ENCODE measurements around the gene BAX. TPM values are rescaled to one million over a fixed set of nuclear protein-coding genes. Genes with fewer than 3 reads are reported as not detected.
"Not testable (repeated sequence)": the region's sequence is repeated elsewhere in the genome, so short reads cannot be mapped to it uniquely, and the experiment has no call there.

BAX gene
- polyA plus RNA-seq (ENCODE audit: insufficient read length in 10 of 10), result 10 to 100 TPM; 32.8 to 56.5 (median 42.7) TPM
- long read RNA-seq, donor 1, transcript BAX-202 (6 exons, 793 nt), result major isoform, 7 of 7 reads
- long read RNA-seq, donor 1, partial matches to known transcripts, result 0 of 7 reads
- long read RNA-seq, donor 1, other reads (novel, unspliced or antisense), result 0 of 7 reads
- long read RNA-seq, donor 2, transcript BAX-202 (6 exons, 793 nt), result major isoform, 11 of 27 reads
- long read RNA-seq, donor 2, partial matches to known transcripts, result 16 of 27 reads
- long read RNA-seq, donor 2, other reads (novel, unspliced or antisense), result 0 of 27 reads
- long read RNA-seq, donor 3, result 0 reads
- long read RNA-seq, donor 4, transcript BAX-202 (6 exons, 793 nt), result major isoform, 7 of 8 reads
- long read RNA-seq, donor 4, partial matches to known transcripts, result 0 of 8 reads
- long read RNA-seq, donor 4, other reads (novel, unspliced or antisense), result 0 of 8 reads
- long read RNA-seq, donor 5, transcript BAX-202 (6 exons, 793 nt), result major isoform, 16 of 21 reads
- long read RNA-seq, donor 5, partial matches to known transcripts, result 0 of 21 reads
- long read RNA-seq, donor 5, other reads (novel, unspliced or antisense), result 0 of 21 reads
- long read RNA-seq, donor 6, transcript BAX-202 (6 exons, 793 nt), result major isoform, 14 of 16 reads
- long read RNA-seq, donor 6, partial matches to known transcripts, result 0 of 16 reads
- long read RNA-seq, donor 6, other reads (novel, unspliced or antisense), result 0 of 16 reads
- long read RNA-seq, donor 7, transcript BAX-202 (6 exons, 793 nt), result major isoform, 8 of 10 reads
- long read RNA-seq, donor 7, partial matches to known transcripts, result 0 of 10 reads
- long read RNA-seq, donor 7, other reads (novel, unspliced or antisense), result 0 of 10 reads
- long read RNA-seq, donor 8, transcript BAX-202 (6 exons, 793 nt), result major isoform, 11 of 15 reads
- long read RNA-seq, donor 8, partial matches to known transcripts, result 0 of 15 reads
- long read RNA-seq, donor 8, other reads (novel, unspliced or antisense), result 0 of 15 reads
- long read RNA-seq, donor 9, partial matches to known transcripts, result 0 of 2 reads
- long read RNA-seq, donor 9, other reads (novel, unspliced or antisense), result 0 of 2 reads

DNA sequence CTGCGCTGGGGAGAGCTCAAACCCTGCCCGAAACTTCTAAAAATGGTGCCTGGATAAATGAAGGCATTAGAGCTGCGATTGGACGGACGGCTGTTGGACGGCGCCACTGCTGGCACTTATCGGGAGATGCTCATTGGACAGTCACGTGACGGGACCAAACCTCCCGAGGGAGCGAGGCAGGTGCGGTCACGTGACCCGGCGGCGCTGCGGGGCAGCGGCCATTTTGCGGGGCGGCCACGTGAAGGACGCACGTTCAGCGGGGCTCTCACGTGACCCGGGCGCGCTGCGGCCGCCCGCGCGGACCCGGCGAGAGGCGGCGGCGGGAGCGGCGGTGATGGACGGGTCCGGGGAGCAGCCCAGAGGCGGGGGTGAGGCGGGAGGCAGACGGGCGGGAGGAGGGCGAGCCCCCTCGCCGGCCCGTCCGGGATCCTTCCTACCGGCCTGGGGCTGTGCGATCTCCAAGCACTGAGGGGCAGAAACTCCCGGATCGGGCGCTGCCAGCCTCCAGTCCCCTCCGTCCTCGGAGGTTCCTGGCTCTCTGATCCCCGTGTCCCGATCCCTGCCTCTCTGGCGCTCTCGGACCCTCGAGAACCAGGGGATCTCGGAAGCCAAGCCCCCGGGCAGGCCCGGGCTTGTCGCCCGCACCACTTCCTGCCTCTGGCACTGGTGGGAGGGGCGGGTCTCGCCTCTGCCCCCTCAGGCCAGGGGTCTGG is at the start of gene BAX:
Gene BAX, plus strand, starts transcription at position 281 of the 713 bp plus-strand sequence. Its CDS starts 54 bp downstream, at position 335.
- peak; percentile 96 to 98 (median 97) for DNase-seq

GRCh38 chr19:48905664-48906063 is 49.0 kb upstream of the BAX start:
- DNase-seq, result no peak

DNA sequence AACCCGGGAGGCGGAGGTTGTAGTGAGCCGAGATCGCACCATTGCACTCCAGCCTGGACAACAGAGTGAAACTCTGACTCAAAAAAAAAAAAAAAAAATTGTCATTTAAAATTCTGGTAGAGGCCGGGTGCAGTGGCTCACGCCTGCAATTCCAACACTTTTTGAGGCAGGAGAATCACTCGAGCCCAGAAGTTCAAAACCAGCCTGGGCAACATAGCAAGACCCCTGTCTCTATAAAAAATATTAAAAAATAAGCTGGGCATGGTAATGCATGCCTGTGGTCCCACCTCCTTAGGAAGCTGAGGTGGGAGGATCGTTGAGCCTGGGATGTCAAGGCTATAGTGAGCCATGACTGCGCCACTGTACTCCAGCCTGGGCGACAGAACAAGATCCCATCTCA is 48.4 kb upstream of the BAX start:
- no peak for DNase-seq

DNA sequence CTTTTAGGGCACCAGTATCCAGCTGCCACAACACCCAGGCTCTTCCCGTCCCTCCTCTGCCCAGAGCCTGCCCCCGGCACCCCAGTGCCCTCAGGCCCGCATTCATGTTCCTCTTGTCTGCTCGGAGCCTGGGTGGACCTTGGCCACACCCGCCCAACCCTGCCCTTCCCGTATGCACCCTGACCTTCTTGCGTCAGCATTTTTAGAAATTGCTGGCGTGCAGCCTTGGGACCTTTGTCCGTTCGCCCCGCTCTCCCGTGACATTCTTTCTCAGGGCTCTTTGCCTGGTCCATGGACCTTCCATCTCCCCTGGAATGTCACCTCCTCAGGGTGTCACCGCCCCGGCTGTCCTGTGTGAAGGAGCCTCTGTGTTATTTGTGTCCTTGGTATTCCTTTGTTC is 47.0 kb upstream of the BAX start:
- DNase-seq, result no peak

DNA sequence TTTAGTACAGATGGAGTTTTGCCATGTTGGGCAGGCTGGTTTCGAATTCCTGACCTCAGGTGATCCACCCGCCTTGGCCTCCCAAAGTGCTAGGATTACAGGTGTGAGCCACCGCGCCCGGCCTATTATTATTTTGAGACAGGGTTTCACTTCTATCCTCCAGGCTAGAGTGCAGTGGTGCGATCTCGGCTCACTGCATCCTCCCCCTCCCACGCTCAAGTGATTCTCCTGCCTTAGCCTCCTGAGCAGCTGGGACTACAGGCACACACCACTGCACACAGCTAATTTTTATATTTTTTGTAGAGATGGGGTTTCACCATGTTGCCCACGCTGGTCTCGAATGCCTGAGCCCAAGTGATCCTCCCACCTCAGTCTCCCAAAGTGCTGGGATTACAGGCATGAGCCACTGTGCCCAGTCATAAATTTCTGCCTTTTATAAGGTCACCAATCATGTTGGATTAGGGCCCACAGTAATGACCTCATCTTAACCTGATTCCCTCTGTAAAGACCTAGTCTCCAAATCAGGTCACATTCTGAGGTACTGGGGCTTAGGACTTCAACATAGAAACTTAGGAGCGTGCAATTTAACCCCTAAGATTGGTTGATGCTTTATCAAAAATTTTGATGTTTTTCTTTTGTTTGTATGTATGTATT is 45.1 kb upstream of the BAX start:
- DNase-seq, result not testable (repeated sequence)

DNA sequence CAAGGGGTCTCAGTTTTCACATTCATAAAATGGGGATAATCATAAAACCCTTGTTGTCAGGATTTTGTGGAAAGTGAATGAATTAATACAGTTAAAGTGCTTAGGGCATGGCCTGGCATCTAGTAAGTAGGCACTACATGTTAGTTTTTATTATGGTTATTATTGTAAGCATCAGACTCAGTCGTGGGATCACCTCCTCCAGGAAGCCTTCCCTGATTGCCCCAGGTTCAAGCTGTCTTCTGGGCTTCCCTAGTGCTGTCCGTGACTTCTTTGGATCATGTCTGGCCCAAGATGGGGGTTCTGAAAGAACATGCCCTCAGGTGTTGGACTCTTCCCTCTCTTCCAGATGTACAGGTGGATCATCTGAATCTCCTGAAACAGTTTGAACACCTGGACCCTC is 43.9 kb upstream of the BAX start:
- DNase-seq, result no peak

GRCh38 chr19:48913114-48913889 is 41.4 kb upstream of the BAX start:
- DNase-seq, result no peak

GRCh38 chr19:48914181-48914580 is 40.5 kb upstream of the BAX start:
- no peak for DNase-seq

GRCh38 chr19:48915757-48916156 is 38.9 kb upstream of the BAX start:
- DNase-seq, result no peak

- no peak for DNase-seq
These were observed 36.6 kb upstream of the BAX start for GRCh38 chr19:48918071-48918470.

- no peak for DNase-seq
These were observed 35.9 kb upstream of the BAX start for GRCh38 chr19:48918801-48919247.

DNA sequence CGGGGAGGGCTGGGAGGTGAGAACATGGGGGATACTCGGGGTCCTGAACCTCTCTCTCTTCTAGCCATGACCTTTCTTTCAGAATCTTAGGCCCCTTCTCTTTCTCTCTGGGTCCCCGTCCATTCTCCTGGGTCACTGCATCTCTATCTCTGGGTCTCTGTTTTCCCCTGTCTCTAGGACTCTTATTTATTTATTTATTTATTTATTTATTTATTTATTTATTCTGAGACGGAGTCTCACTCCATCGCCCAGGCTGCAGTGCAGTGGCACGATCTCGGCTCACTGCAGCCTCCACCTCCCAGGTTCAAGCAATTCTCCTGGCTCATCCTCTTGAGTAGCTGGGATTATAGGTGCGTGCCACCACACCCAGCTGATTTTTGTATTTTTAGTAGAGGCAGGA is 35.4 kb upstream of the BAX start:
- not testable (repeated sequence) for DNase-seq

DNA sequence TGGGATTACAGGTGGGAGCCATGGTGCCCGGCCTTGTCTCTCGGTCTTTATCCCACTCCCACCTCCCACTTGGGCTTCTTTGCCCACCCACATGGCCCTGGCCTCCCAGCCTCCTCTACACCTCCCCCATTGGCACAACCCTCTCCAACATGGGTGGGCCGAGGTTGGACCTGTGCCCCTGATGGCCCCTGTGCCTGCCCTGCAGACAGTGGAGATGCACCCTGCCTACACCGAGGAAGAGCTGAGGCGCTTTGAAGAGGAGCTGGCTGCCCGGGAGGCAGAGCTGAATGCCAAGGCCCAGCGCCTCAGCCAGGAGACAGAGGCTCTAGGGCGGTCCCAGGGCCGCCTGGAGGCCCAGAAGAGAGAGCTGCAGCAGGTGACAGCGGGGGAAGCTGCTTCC is 33.7 kb upstream of the BAX start:
- DNase-seq, result no peak

DNA sequence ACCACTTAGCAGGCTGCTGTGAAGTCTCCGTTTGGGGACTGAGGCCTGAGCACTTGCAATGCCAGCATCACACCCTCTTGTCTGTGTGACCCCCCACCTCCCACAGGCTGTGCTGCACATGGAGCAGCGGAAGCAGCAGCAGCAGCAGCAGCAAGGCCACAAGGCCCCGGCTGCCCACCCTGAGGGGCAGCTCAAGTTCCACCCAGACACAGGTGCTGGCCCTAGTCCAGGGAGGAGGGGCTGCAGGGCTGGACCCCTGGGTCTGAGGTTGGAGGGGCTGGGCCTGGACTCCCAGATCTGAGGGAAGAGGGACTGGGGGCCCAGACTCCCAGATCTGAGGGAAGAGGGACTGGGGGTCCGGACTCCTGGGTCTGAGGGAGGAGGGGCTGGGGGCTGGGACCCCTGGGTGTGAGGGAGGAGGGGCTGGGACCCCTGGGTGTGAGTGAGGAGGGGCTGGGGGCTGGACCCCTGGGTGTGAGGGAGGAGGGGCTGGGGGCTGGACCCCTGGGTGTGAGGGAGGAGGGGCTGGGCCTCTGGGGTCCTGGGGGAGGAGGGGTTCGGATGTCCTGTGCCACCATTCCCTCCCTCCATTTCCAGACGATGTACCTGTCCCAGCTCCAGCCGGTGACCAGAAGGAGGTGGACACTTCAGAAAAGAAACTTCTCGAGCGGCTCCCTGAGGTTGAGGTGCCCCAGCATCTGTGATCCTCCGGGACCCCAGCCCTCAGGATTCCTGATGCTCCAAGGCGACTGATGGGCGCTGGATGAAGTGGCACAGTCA is 32.8 kb upstream of the BAX start:
- no peak for DNase-seq

GRCh38 chr19:48922548-48923490 is 31.9 kb upstream of the BAX start:
- DNase-seq, result no peak

DNA sequence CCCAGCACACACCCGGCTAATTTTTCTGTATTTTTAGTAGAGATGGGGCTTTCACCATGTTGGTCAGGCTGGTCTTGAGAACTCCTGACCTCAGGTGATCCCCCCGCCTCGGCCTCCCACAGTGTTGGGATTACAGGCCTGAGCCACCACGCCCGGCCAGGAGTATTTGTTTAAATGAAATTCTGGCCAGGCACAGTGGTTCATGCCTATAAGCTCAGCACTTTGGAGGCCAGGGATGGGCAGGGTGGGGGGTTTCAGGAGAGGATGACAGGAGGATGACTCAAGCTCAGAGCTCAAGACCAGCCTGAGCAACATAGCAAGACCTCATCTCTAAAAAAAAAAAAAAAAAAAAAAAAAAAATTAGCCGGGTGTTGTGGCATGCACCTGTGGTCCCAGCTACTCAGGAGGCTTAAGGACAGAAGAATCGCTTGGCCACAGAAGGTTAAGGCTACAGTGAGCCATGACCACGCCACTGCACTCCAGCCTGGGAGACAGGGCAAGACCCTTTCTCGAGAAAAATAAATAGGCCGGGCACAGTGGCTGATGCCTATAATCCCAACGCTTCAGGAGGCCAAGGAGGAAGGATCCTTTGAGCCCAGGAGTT is 29.3 kb upstream of the BAX start:
- DNase-seq, result peak in 1 of 3 donors; percentile 29

DNA sequence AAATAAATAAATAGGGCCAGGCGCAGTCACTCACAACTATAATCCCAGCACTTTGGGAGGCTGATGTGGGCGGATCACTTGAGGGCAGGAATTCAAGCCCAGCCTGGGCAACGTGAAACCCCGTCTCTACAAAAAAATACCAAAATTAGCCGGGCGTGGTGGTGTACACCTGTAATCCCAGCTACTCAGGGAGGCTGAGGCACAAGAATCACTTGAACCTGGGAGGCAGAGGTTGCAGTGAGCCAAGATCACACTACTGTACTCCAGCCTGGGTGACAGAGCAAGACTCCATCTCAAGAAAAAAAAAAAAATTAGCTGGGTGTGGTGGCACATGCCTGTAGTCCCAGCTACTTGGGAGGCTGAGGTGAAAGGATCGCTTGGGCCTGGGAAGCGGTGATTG is 28.8 kb upstream of the BAX start:
- DNase-seq, result not testable (repeated sequence)

- DNase-seq, result peak in 2 of 3 donors; percentile 49 to 84
These were observed 27.8 kb upstream of the BAX start for GRCh38 chr19:48926909-48927308.

All from muscle of back (tissue), 13 donors.